GM23248 (cell line): ENCODE measurements around the gene PLPP7. TPM values are rescaled to one million over a fixed set of nuclear protein-coding genes. Genes with fewer than 3 reads are reported as not detected.
"Not testable (repeated sequence)": the region's sequence is repeated elsewhere in the genome, so short reads cannot be mapped to it uniquely, and the experiment has no call there.

ENCODE experiments used
- DNase-seq: peaks from one replicate; pipeline ENCODE4 v3.0.0-alpha.2; 2015
- H2AFZ ChIP-seq: fragments of 200-600 bp; sonication (generic); 2 replicates; pipeline ENCODE4 v1.6.1; 2016; ENCODE audit warnings: antibody characterized with exemption
- H3F3A ChIP-seq: fragments of 200-600 bp; sonication (generic); 2 replicates; pipeline ENCODE4 v1.6.1; 2016; ENCODE audit warnings: mild to moderate bottlenecking, antibody characterized with exemption, mixed run types; ENCODE audit not compliant: insufficient read depth
- H3K27ac ChIP-seq: fragments of 200-600 bp; sonication (generic); 2 replicates; pipeline ENCODE4 v1.5.1; 2016; ENCODE audit warnings: mild to moderate bottlenecking
- H3K27me3 ChIP-seq: fragments of 200-600 bp; sonication (generic); replicated peaks from 2 replicates; pipeline ENCODE4 v1.6.1; 2016; ENCODE audit warnings: mild to moderate bottlenecking; ENCODE audit not compliant: insufficient read depth
- H3K36me3 ChIP-seq: fragments of 200-600 bp; sonication (generic); 2 replicates; pipeline ENCODE4 v1.6.1; 2016; ENCODE audit warnings: low read depth, mild to moderate bottlenecking
- H3K4me1 ChIP-seq: fragments of 200-600 bp; sonication (generic); 2 replicates; pipeline ENCODE4 v1.6.1; 2016; ENCODE audit warnings: mild to moderate bottlenecking; ENCODE audit not compliant: insufficient read depth
- H3K4me2 ChIP-seq: fragments of 200-600 bp; sonication (generic); one replicate; pipeline ENCODE4 v1.6.1; 2016; ENCODE audit warnings: mild to moderate bottlenecking; ENCODE audit not compliant: unreplicated experiment
- H3K4me3 ChIP-seq: fragments of 200-600 bp; sonication (generic); 2 replicates; pipeline ENCODE4 v1.5.1; 2016; ENCODE audit warnings: mild to moderate bottlenecking
- H3K79me2 ChIP-seq: fragments of 200-600 bp; sonication (generic); 2 replicates; pipeline ENCODE4 v1.6.1; 2016; ENCODE audit warnings: mild to moderate bottlenecking; ENCODE audit not compliant: insufficient read depth
- H3K9ac ChIP-seq: fragments of 200-600 bp; sonication (generic); 2 replicates; pipeline ENCODE4 v1.6.1; 2016; ENCODE audit warnings: mild to moderate bottlenecking
- H3K9me2 ChIP-seq: fragments of 200-600 bp; sonication (generic); 2 replicates; pipeline ENCODE4 v1.6.1; 2016; ENCODE audit warnings: mixed run types, mild to moderate bottlenecking, moderate library complexity; ENCODE audit not compliant: insufficient read depth
- H3K9me3 ChIP-seq: fragments of 200-600 bp; sonication (generic); one replicate; pipeline ENCODE4 v1.6.1; 2017; ENCODE audit warnings: low read depth
- H4K20me1 ChIP-seq: fragments of 200-600 bp; sonication (generic); 2 replicates; pipeline ENCODE4 v1.6.0; 2016; ENCODE audit not compliant: insufficient read depth
- EZH2 ChIP-seq: fragments of 200-600 bp; sonication (generic); IDR thresholded peaks from 2 replicates; pipeline ENCODE4 v1.6.1; 2018; ENCODE audit warnings: antibody characterized with exemption, mild to moderate bottlenecking; ENCODE audit not compliant: insufficient read depth, poor library complexity, severe bottlenecking
- EZH2phosphoT487 ChIP-seq: fragments of 200-600 bp; sonication (generic); IDR thresholded peaks from 2 replicates; pipeline ENCODE4 v1.6.1; 2018; ENCODE audit warnings: antibody characterized with exemption, moderate library complexity, mild to moderate bottlenecking, low read depth; ENCODE audit not compliant: insufficient read depth
- WGBS, 2 experiments: methylation state at CpG; one replicate each; pipeline ENCODE4 v1.1.6; 2015 to 2017; ENCODE audit warnings: low lambda C conversion rate in 2 of 2, low coverage in 1 of 2; ENCODE audit errors: missing lambda C conversion rate in 2 of 2; 5-methylcytosine and 5-hydroxymethylcytosine counted together
- in situ Hi-C: fragments of 300-500 bp; cut with MboI; formaldehyde crosslinking; loops from 2 replicates; pipeline ENCODE4 v1.15.0; 2020
- polyA plus RNA-seq: library from polyadenylated mRNA; unstranded; fragments of >200 nt; fragmentation: Nextera tagmentation; extraction: Ambion mirVana; gene quantifications from 2 replicates; pipeline ENCODE4 v1.2.1, GENCODE V29; 2016
- total RNA-seq: library from RNA; depleted of rRNA; stranded (reverse); fragments of >200 nt; shearing (Covaris generic); gene quantifications from 2 replicates; pipeline ENCODE4 v1.2.3, GENCODE V29; 2014

PLPP7 gene
- total and polyA plus RNA-seq, 2 experiments from 2014 or later: 0.32 to 0.65 TPM

- Histone ChIP-seq H3K9me2 (no peaks in the 10 kb centered on the region), H3K27ac (no peak overlapping the region), H2AFZ (no peak overlapping the region), H3K9ac (no peak overlapping the region), H3K4me3 (no peak overlapping the region), H3K36me3 (no peaks in the 10 kb centered on the region), H3K4me1 (no peaks in the 10 kb centered on the region), H3K79me2 (no peaks in the 10 kb centered on the region), H4K20me1 (no peaks in the 10 kb centered on the region), H3F3A (no peaks in the 10 kb centered on the region), H3K9me3 (no peaks in the 10 kb centered on the region), H3K4me2 (no peak overlapping the region), H3K27me3 (no peaks in the 10 kb centered on the region)
- DNase-seq: no peak
- in situ Hi-C loops: no loop called here
- TF ChIP-seq EZH2phosphoT487 (no peak), EZH2 (no peak)
- 82 to 89% methylated on average over 6 of the region's 6 CpGs for WGBS, 2 experiments
These were observed 25.8 kb upstream of the PLPP7 start for GRCh38 chr9:131263701-131264100.

DNA sequence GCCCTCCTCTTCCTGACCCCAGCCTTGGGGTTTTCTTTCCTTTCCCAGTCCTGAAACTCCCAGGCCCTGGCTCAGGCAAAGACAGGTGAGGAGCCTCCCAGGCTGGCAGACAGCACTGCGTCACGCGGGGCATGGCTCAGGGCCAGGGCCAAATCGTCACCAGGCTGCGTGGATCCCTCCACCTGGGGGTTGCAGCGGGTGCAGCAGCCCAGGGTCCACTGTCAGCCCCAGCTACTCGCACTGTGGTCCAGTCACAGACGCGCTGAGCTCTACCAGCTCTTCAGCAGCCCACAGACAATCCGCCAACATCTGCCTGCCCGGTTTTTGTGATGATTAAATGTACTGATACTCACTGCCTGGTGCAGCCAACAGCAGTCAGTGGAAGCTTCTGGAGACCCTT is 25.3 kb upstream of the PLPP7 start:
- WGBS, 2 experiments: 68% methylated on average over 11 of the region's 11 CpGs
- Histone ChIP-seq H3K79me2 (no peaks in the 10 kb centered on the region), H3K27me3 (no peaks in the 10 kb centered on the region), H3F3A (no peaks in the 10 kb centered on the region), H4K20me1 (no peaks in the 10 kb centered on the region), H3K9me2 (no peaks in the 10 kb centered on the region), H3K4me2 (no peak overlapping the region), H2AFZ (no peak overlapping the region), H3K36me3 (no peaks in the 10 kb centered on the region), H3K9me3 (no peaks in the 10 kb centered on the region), H3K27ac (no peak overlapping the region), H3K9ac (no peak overlapping the region), H3K4me3 (no peak overlapping the region), H3K4me1 (no peaks in the 10 kb centered on the region)
- DNase-seq: no peak
- TF ChIP-seq EZH2phosphoT487 (no peak), EZH2 (no peak)
- in situ Hi-C loops: no loop called here

GRCh38 chr9:131266266-131267229 is 23.0 kb upstream of the PLPP7 start:
- no peak for TF ChIP-seq EZH2phosphoT487
- TF ChIP-seq EZH2: no peak
- H4K20me1 ChIP-seq: no peaks in the 10 kb centered on the region
- H3K79me2 ChIP-seq: no peaks in the 10 kb centered on the region
- H3K27me3 ChIP-seq: no peaks in the 10 kb centered on the region
- no peak overlapping the region for H2AFZ ChIP-seq
- in situ Hi-C loops: no loop called here
- H3K9me2 ChIP-seq: no peaks in the 10 kb centered on the region
- no peaks in the 10 kb centered on the region for H3K4me1 ChIP-seq
- no peak overlapping the region for H3K4me3 ChIP-seq
- no peak overlapping the region for H3K4me2 ChIP-seq
- H3K9ac ChIP-seq: no peak overlapping the region
- WGBS, 2 experiments: 80 to 81% methylated on average over 26 of the region's 26 CpGs
- no peaks in the 10 kb centered on the region for H3F3A ChIP-seq
- H3K36me3 ChIP-seq: no peaks in the 10 kb centered on the region
- no peaks in the 10 kb centered on the region for H3K9me3 ChIP-seq
- H3K27ac ChIP-seq: no peak overlapping the region
- no peak for DNase-seq

DNA sequence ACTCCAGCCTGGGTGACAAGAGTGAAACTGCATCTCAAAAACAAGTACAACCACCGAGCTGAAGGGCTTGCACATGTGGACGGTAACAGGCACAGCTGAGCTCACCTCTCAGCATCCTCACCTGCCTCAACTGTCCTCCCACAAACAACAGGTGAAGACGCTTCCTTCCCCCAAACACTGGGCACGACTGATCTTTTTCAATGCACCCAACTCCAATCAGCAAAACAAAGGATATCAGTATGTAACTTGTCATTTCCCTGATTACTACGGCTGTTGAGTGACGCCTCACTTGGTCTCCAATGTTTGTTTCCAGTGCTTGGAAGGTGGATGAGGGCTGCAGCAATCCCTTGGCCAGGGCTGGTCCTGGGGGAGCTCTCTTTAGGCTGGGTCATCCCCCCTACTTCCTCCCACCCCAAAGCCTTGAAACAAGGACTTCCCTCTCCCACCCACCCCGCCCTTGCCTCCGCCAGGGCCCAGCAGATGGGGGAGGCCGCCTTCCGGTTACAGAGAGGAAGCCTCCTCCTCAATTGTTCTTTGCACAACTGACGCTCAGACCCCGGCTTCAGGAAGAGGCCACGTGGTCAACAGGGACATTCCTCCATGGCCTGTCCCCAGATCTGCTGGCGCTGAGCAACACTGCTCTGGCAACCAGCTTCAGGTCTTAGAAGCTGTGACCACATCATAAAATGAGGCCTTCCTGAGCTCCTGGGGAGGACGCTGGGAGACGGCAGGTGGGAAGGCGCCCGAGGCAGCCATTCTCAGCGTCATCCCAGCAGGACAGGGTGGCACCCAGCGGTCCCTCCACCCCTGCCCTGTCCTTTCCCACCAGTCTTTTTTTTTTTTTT is 19.1 kb upstream of the PLPP7 start:
- Histone ChIP-seq H3F3A (no peaks in the 10 kb centered on the region), H3K9me3 (no peaks in the 10 kb centered on the region), H3K79me2 (no peaks in the 10 kb centered on the region), H2AFZ (no peak overlapping the region), H4K20me1 (no peaks in the 10 kb centered on the region), H3K27ac (no peak overlapping the region), H3K9ac (no peak overlapping the region), H3K9me2 (no peaks in the 10 kb centered on the region), H3K4me3 (no peak overlapping the region), H3K4me2 (no peak overlapping the region), H3K36me3 (no peaks in the 10 kb centered on the region), H3K4me1 (no peaks in the 10 kb centered on the region), H3K27me3 (no peaks in the 10 kb centered on the region)
- in situ Hi-C loops: no loop called here
- DNase-seq: no peak
- WGBS, 2 experiments: 80 to 83% methylated on average over 18 to 20 of the region's 20 CpGs
- TF ChIP-seq EZH2phosphoT487 (no peak), EZH2 (no peak)

GRCh38 chr9:131271016-131271273 is 18.6 kb upstream of the PLPP7 start:
- H3K9me2 ChIP-seq, DNase-seq, H3K27me3 ChIP-seq, H2AFZ ChIP-seq, H3K4me3 ChIP-seq, H3K9ac ChIP-seq, H3K4me2 ChIP-seq, H3K27ac ChIP-seq, H3F3A ChIP-seq, H4K20me1 ChIP-seq, in situ Hi-C loops, H3K36me3 ChIP-seq, H3K4me1 ChIP-seq, H3K9me3 ChIP-seq, H3K79me2 ChIP-seq: not testable (repeated sequence)
- 93 to 94% methylated on average over 1 of the region's 1 CpG for WGBS, 2 experiments
